Measurements from ENCODE around the gene HRH1. TPM values are rescaled to one million over a fixed set of nuclear protein-coding genes. Genes with fewer than 3 reads are reported as not detected.
"Not testable (repeated sequence)": the region's sequence is repeated elsewhere in the genome, so short reads cannot be mapped to it uniquely, and the experiment has no call there.

HRH1 gene
- total RNA-seq, 4 donors from 2014 or later: 2.0 to 9.7 (median 8.0) TPM

DNA sequence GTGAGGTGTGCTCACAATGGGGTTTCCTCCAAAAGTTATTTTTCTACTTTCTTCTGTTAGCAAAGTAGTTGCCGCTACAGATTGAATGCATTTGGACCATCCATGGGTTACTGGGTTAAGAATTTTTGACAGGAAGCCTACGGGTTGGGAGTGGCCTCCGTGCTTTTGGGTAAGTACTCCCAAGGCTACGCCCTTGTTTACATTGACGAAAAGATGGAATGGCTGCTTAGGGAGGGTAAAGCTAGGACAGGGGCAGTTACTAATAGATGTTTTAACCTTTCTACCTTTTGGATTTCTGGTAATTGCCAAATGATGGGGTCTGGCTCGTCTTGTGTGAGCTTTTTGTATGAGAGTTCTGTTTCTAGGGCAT is 97.5 kb downstream of the HRH1 start:
- intact Hi-C loops (cut with DNase I; ENCODE audit: low total_unique reads): no loop called here
- H3K36me3 ChIP-seq: no peaks in the 10 kb centered on the region
- H3K9me3 ChIP-seq: no peaks in the 10 kb centered on the region
- no peak overlapping the region for H3K4me3 ChIP-seq
- peak overlapping the region; percentile 55 to 63 (median 62) for H3K27ac ChIP-seq
- in situ Hi-C loops (cut with MboI; ENCODE audit: low pct_ligation_motif_present in 1 of 4, low pct_unique_long_range_greater_than_20kb in 1 of 4, low sequenced_read_pairs in 3 of 4): no loop called here
- H3K27me3 ChIP-seq: no peaks in the 10 kb centered on the region
- 60 to 70% methylated on average over 5 to 6 of the region's 6 CpGs for WGBS, 2 donors (ENCODE audit: low coverage in 1 of 2)
- TF ChIP-seq EP300 (IDR thresholded peaks at IDR 0.05; ENCODE audit: low read depth): no peak
- no peak for TF ChIP-seq POLR2A (IDR thresholded peaks at IDR 0.05)
- TF ChIP-seq, protein P1, sequence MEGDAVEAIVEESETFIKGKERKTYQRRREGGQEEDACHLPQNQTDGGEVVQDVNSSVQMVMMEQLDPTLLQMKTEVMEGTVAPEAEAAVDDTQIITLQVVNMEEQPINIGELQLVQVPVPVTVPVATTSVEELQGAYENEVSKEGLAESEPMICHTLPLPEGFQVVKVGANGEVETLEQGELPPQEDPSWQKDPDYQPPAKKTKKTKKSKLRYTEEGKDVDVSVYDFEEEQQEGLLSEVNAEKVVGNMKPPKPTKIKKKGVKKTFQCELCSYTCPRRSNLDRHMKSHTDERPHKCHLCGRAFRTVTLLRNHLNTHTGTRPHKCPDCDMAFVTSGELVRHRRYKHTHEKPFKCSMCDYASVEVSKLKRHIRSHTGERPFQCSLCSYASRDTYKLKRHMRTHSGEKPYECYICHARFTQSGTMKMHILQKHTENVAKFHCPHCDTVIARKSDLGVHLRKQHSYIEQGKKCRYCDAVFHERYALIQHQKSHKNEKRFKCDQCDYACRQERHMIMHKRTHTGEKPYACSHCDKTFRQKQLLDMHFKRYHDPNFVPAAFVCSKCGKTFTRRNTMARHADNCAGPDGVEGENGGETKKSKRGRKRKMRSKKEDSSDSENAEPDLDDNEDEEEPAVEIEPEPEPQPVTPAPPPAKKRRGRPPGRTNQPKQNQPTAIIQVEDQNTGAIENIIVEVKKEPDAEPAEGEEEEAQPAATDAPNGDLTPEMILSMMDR (IDR thresholded peaks at IDR 0.05): no peak
- no peak for TF ChIP-seq POLR2AphosphoS5 (IDR thresholded peaks at IDR 0.05)
- H3K4me1 ChIP-seq: peaks cover 0 to 28% (median 8%) of the 10 kb centered on the region in 4 donors
- DNase-seq: no peak

DNA sequence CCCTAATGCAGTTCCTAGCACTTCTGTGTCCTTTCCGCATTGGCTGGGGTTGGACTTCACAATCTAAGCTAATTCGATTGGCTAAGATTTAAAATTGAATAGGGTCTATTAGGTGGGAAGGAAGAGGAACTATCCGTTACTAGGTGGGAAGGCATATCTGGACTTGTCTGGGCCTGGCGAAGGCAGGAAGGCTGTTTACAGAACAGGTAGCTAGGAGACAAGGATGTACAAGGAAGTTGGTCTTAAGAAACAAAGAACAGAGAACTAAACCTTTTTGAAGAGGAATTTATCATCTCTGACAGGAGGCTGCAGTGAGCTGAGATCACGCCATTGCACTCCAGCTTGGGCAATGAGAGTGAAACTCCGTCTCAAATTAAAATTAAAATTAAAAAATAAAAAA is 100.6 kb downstream of the HRH1 start:
- in situ Hi-C loops (cut with MboI; ENCODE audit: low pct_ligation_motif_present in 1 of 4, low pct_unique_long_range_greater_than_20kb in 1 of 4, low sequenced_read_pairs in 3 of 4): no loop called here
- Histone ChIP-seq H3K4me1 (peaks cover 0 to 21% (median 6%) of the 10 kb centered on the region in 4 donors), H3K4me3 (no peak overlapping the region), H3K36me3 (peaks cover 0 to 11% (median 0%) of the 10 kb centered on the region in 4 donors), H3K9me3 (no peaks in the 10 kb centered on the region), H3K27me3 (no peaks in the 10 kb centered on the region), H3K27ac (no peak overlapping the region)
- 90 to 91% methylated on average over 6 of the region's 6 CpGs for WGBS, 2 donors (ENCODE audit: low coverage in 1 of 2)
- no peak for DNase-seq
- TF ChIP-seq, protein P1 (IDR thresholded peaks at IDR 0.05): no peak
- TF ChIP-seq EP300 (IDR thresholded peaks at IDR 0.05; ENCODE audit: low read depth) (no peak), POLR2AphosphoS5 (IDR thresholded peaks at IDR 0.05) (no peak), POLR2A (IDR thresholded peaks at IDR 0.05) (no peak)
- intact Hi-C loops (cut with DNase I; ENCODE audit: low total_unique reads): no loop called here

DNA sequence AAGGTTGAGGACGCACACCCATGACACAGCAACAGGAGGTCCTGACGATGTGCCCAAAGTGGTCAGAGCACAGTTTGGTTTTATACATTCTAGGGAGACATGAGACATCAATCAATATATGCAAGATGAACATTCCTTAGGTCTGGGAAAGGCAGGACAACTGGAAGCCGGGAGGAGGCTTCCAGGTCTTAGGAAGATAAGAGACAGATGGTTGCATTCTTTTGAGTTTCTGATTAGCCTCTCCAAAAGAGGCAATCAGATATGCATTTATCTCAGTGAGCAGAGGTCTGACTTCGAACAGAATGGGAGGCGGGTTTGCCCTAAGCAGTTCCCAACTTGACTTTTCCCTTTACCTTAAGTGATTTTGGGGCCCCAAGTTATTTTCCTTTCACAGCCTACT is 101.2 kb downstream of the HRH1 start:
- in situ Hi-C loops (cut with MboI; ENCODE audit: low pct_ligation_motif_present in 1 of 4, low pct_unique_long_range_greater_than_20kb in 1 of 4, low sequenced_read_pairs in 3 of 4): not testable (repeated sequence)
- WGBS, 2 donors (ENCODE audit: low coverage in 1 of 2): 87 to 92% methylated on average over 3 to 5 of the region's 5 CpGs

DNA sequence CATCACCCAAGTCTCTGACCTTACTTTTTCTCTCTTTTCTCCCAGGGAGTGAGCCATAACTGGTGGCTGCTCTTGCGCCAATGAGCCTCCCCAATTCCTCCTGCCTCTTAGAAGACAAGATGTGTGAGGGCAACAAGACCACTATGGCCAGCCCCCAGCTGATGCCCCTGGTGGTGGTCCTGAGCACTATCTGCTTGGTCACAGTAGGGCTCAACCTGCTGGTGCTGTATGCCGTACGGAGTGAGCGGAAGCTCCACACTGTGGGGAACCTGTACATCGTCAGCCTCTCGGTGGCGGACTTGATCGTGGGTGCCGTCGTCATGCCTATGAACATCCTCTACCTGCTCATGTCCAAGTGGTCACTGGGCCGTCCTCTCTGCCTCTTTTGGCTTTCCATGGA is 104.7 kb downstream of the HRH1 start:
- Histone ChIP-seq H3K36me3 (peaks cover 0 to 11% (median 0%) of the 10 kb centered on the region in 4 donors), H3K9me3 (no peaks in the 10 kb centered on the region), H3K27ac (no peak overlapping the region), H3K4me3 (no peak overlapping the region), H3K4me1 (no peaks in the 10 kb centered on the region), H3K27me3 (no peaks in the 10 kb centered on the region)
- intact Hi-C loops (cut with DNase I; ENCODE audit: low total_unique reads) (no loop called here), in situ Hi-C loops (cut with MboI; ENCODE audit: low pct_ligation_motif_present in 1 of 4, low pct_unique_long_range_greater_than_20kb in 1 of 4, low sequenced_read_pairs in 3 of 4) (no loop called here)
- TF ChIP-seq, protein P1 (IDR thresholded peaks at IDR 0.05): no peak
- TF ChIP-seq POLR2AphosphoS5 (IDR thresholded peaks at IDR 0.05): no peak
- TF ChIP-seq POLR2A (IDR thresholded peaks at IDR 0.05): no peak
- TF ChIP-seq EP300 (IDR thresholded peaks at IDR 0.05; ENCODE audit: low read depth): no peak
- no peak for DNase-seq
- WGBS, 2 donors (ENCODE audit: low coverage in 1 of 2): 95 to 100% methylated on average over 1 to 11 of the region's 11 CpGs

More for the DNA sequence above, 101.2 kb downstream of the HRH1 start:
- H3K27ac ChIP-seq; H3K27me3 ChIP-seq; H3K9me3 ChIP-seq; H3K4me3 ChIP-seq; intact Hi-C loops (cut with DNase I; ENCODE audit: low total_unique reads); DNase-seq: not testable (repeated sequence)
- H3K36me3 ChIP-seq: peaks cover 0 to 11% (median 0%) of the 10 kb centered on the region in 4 donors
- peaks cover 0 to 18% (median 6%) of the 10 kb centered on the region in 4 donors for H3K4me1 ChIP-seq

DNA sequence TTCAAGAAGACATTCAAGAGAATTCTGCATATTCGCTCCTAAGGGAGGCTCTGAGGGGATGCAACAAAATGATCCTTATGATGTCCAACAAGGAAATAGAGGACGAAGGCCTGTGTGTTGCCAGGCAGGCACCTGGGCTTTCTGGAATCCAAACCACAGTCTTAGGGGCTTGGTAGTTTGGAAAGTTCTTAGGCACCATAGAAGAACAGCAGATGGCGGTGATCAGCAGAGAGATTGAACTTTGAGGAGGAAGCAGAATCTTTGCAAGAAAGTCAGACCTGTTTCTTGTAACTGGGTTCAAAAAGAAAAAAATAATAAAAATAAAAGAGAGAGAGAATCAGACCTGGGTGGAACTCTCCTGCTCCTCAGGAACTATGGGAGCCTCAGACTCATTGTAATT is 106.2 kb downstream of the HRH1 start:
- no peak for DNase-seq
- 83 to 92% methylated on average over 2 to 3 of the region's 3 CpGs for WGBS, 2 donors (ENCODE audit: low coverage in 1 of 2)
- Histone ChIP-seq H3K4me1 (no peaks in the 10 kb centered on the region), H3K27me3 (no peaks in the 10 kb centered on the region), H3K9me3 (no peaks in the 10 kb centered on the region), H3K36me3 (peaks cover 0 to 11% (median 0%) of the 10 kb centered on the region in 4 donors), H3K27ac (no peak overlapping the region), H3K4me3 (no peak overlapping the region)
- intact Hi-C loops (cut with DNase I; ENCODE audit: low total_unique reads): no loop called here
- TF ChIP-seq POLR2AphosphoS5 (IDR thresholded peaks at IDR 0.05) (no peak), EP300 (IDR thresholded peaks at IDR 0.05; ENCODE audit: low read depth) (no peak), POLR2A (IDR thresholded peaks at IDR 0.05) (no peak)
- TF ChIP-seq, protein P1 (IDR thresholded peaks at IDR 0.05): no peak
- in situ Hi-C loops (cut with MboI; ENCODE audit: low pct_ligation_motif_present in 1 of 4, low pct_unique_long_range_greater_than_20kb in 1 of 4, low sequenced_read_pairs in 3 of 4): no loop called here
